Stimulated activated CD4-positive, alpha-beta T cell treated with anti-CD3 and anti-CD28 coated beads, TNF-alpha, amount 100 ng/mL, for 48 hours (primary cell): Measurements from ENCODE around the gene ZFP36L1.

Experiments
- DNase-seq, 3 donors: peaks; one replicate each; pipeline ENCODE4 v3.0.0-alpha.2; 2020; ENCODE audit warnings: low read depth in 3 of 3

ZFP36L1 gene, protein sequence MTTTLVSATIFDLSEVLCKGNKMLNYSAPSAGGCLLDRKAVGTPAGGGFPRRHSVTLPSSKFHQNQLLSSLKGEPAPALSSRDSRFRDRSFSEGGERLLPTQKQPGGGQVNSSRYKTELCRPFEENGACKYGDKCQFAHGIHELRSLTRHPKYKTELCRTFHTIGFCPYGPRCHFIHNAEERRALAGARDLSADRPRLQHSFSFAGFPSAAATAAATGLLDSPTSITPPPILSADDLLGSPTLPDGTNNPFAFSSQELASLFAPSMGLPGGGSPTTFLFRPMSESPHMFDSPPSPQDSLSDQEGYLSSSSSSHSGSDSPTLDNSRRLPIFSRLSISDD

DNA sequence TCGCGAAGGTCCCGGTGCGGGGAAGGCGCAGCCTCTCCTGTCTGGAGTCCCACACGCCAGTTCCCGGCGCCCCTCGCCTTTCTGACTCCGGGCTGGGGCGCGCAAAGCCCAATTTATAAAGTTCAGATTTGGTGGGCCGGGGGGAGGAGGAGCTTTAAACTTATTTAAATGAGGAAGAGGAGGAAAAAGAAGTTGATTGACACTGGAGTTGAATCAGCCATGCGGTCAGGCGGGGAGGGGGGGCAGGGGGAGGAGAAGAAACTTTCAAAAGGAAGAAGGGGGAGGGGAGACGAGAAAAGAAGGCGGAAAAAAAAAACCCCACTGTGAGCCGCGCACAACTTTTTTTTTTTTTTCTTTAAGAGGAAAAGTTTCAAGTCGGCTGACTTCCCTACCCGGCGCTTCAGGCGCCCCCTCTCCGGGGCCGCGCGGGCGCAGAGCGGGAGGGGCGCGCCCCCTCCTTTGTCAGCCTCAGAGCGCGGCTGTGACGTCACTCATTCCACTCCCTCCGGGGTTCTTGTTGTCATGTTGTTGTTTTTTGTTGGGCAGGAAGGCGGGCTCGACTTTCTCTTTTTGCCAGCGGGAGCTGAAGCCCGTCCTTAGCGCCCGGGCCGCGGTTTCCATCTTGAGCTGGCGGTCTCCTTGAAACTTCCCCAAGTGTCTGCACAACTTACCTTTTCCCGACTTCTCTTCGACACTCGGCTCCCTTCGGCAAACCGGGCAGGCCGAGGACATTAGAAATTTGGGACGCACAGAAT, at the start of gene ZFP36L1:
ZFP36L1 (minus strand) TSS at position 89 of the 755 bp plus-strand sequence. CDS start 129 bp downstream, outside the sequence.
- peak; percentile 79 to 84 (median 84) for DNase-seq

DNA sequence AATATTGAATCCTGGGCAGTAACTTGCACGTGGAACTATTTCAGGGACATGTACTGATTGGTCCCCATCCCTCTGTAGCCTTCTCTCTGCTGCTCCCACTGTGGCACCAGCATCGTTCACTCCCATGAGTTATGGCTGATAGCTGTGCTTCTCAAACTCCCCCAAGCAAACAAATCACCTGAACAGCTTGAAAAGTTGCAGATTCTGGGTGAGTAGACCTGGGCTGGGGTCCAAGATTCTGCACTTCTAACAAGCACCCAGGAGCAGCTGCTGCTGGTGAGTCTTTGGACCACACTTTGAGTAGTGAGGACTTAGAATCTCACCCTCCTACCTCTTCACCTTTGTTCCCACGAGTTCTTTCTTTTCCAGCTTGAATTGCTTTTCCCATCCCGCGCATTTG, 49.4 kb upstream of the ZFP36L1 start:
- no peak for DNase-seq

DNA sequence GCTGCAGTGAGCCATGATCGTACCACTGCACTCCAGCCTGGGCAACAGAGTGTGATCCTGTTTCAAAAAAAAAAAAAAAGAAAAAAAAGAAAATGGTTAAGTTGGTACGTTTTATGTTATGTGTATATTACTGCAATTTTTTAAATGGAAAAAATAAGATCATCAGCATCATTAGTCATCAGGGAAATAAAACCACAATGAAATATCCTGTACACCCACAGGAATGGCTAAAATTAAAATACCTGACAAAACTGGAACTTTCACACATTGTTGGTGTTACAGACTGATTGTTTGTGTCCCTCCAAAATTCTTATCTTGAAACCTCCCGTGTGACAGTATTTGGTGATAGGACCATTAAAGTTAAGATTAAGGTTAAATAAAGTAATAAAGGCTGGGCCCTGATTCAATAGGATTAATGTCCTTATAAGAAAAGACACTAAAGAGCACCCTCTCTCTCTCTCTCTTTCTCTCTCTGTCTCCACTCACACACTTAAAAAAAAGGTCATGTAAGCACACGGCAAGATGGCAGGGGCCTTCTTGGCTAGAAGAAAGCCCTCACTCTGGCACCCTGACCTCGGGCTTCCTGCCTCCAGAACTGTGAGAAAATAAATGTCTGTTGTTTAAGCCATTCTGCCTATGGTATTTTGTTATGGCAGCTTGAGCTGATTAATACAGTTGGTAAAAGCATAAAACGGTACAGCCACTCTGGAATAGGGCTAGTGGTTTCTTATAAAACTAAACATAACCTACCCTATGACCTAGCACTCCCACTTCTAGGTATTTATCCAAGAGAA, 48.3 kb upstream of the ZFP36L1 start:
- DNase-seq: no peak

DNA sequence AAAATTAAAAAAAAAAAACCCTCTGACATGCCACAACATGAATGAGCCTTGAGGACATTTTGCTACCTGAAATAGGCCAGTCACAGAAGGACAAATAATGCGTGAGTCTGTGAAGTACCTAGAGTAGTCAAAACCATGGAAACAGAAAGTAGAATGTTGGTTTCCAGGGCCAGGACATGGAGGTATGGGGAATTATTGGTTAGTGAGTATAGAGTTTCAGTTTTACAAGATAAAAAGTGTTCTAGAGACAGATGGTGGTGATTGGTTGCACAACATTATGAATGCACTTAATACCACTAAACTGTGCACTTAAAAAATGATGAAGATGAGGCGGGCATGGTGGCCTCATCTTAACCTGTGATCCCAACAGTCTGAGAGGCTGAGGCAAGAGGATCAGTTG, 47.6 kb upstream of the ZFP36L1 start:
- DNase-seq: no peak

DNA sequence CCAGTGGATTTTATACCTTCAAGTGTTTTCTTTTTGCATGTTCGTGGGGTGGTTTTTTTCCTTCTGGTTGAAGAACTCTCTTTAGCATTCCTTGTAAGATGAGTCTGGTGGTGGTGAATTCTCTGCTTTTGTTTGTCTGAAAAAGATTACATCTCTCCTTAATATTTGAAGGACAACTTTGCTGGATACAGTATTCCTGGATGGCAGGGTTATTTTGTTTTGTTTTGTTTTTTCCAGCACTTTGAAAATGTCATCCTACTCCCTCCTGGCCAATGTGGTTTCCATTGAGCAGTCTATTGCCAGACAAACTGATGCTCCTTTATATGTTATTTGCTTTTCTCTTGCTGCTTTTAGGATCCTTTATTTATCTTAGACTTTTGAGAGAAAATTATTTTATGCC, 43.2 kb upstream of the ZFP36L1 start:
- no peak for DNase-seq

DNA sequence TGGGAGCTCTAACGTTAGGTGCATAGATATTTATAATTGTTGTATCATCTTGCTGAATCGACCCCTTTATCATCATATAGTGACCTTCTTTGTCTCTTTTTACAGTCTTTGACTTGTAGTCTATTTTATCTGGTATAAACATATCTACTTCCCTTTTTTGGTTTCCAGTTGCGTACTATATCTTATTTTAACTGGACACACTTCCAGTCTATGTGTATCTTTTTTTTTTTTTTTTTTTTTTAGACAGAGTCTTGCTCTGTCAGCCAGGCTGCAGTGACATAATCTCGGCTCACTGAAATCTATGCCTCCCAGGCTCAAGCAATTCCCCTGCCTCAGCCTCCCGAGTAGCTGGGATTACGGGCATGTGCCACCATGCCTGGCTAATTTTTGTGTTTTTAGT, 41.9 kb upstream of the ZFP36L1 start:
- DNase-seq: no peak

DNA sequence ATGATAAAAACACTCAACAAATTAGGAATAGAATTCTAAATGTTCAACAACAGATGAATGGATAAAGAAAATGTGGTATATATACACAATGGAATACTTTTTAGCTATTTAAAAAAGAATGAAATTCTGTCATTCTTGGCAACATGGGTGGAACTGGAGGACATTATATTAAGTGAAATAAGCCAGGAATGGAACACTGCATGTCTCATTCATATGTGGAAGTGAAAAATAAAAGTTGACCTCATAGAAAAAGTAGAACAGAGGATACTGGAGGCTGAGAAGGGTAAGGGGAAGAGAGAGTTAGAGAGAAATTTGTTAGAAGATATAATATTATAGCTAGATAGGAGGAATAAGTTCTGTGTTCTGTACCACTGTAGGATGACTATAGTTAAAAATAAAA, 35.8 kb upstream of the ZFP36L1 start:
- no peak for DNase-seq

DNA sequence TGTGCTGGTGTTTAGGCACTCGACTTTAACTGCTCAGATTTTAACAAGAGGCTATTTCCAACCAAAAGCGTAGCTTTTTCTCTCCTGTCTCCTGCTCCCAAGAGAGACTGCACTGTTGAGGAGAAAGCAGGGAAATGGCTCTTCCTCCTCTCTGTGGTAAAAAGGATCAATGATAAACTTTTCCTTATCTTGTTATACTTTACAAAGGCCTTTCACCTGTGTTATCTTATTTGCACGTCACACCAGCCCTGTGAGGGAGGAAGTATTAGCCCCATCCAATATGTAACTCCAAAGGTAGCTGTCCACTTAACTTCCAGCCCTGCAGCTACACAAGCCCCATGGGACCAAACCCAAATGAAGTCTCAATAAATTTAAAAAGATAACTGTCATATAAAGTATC, 32.9 kb upstream of the ZFP36L1 start:
- DNase-seq: no peak

DNA sequence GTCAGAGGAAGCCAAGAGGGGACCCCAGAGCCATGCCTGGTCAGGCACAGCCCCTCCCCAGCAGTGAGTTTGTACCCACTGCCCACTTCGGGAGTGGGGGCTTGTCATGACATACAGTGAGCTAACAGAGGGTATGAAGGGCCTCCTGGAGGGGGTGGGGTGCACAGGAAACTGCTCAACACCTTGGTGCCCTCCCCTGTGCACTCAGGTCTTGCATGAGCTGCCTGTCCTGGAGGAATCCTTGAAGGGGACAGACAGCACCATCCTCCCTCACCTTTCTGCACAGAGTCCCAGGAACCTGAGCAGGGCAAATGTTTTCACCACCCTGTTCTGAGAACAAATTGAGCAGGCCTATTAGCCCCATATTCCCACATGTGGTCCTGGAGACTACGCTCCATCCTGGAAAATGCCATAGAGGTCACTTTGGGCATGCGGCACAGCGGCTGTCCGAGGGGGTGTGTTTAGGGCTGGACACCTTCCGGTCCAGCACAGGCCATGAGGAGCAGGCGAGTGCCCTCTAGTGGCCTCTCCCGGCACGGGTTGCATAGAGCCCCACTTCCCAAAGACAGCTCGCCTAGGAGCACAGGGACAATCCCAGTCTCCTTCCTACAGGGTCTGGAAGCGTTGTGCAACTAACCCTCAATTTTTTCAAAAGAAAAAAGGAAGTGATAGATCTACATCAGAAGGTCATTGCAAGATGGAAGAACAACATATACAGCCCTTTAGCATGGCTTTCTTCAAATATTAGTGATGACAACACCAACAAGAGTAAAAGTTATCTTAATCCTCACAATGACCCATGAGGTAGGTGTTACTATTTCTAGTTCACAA, 31.9 kb upstream of the ZFP36L1 start:
- DNase-seq: no peak

DNA sequence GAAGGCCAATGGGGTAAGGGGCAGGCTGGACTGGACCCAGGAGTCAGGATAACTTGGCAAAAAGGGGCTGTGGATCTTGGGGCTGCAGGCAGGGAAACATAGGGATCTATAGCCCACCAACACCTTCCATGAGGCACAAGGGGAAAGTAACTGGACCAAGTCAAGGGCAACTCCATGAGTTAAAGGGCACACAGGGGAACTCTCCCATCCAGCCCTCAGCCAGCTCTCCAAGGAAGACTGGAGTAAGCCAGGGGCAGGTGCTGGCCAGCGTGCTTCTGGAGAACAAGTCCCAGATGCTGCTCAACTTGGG, 31.3 kb upstream of the ZFP36L1 start:
- DNase-seq: no peak

DNA sequence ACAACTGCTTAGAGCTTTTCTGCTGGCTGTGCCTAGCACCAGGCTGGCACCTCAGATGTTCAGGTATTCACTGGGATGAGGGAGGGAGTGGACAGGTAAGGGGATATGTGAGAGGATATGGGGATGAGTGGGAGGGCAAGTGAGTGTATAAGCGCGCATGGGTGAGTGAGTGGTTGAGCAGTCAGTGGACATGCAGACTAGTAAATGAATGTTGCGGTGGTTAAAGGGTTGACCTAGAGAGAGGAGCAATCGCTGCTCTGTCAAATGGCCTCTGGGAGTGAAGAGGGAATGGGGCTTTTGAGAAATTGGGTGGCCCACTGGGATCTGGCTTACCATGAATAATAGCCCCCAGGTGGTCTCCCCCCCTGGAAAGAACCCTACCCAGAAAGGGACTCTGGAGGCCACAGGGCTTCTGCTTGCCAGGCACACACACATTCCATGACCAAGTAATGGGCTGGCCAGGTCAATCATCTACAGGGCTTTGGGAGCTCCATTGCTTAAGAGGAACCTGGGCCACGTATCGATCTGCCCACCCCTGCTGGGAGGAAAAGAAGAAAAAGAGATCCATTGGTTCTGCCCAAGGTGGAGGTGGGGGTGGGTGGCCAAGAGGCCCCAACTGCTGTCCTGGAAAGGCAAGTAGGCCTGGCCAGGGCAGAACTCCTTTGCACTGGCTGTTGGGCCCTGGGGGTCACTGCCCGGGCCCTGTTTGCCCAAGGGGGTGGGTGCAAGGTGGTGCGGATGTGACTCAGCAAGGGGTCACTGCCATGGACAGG, 30.8 kb upstream of the ZFP36L1 start:
- no peak for DNase-seq

DNA sequence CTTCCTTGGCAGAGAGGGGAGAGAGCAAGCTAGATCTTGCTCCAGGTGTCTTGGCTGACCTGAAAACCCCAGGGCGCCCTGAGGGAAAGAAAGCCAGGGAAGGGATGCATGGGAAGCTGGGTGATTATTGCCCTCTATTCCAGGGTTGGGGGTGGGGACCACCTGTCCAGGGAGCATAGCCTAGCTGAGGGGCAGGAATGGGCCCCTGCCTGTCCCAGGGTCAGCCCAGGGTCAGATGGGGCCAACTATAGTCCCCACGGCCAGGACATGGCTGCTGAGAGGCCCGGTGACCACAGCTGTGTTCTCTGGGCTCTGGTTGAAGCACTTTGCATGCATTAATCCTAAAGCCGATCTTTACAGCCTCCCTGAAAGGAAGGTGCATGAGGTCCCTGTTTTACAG, 30.1 kb upstream of the ZFP36L1 start:
- DNase-seq: no peak

DNA sequence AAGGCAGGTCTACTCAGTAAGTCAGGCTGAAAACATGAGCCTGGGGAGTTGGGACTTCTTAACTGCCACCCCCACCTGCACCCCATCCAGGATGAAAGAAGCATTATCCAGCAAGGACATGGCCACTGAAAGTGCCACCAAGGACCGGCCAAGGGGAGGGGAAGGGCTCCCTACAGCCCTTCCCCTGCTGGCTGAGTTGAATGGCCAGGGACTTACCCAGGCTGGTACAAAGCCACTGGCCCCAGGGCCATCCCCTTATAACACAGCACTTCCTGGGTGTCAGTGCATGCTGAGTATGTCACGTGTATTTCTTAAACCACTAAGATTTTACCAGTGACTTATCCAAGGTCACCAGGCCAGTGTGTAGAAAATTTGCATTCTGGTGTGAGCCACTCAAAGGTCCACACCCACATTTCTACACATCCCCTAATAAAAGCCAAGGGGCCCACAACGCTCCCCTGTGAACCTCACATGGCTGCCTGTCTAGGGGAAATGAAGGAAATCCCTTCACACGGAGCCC, 29.3 kb upstream of the ZFP36L1 start:
- no peak for DNase-seq

DNA sequence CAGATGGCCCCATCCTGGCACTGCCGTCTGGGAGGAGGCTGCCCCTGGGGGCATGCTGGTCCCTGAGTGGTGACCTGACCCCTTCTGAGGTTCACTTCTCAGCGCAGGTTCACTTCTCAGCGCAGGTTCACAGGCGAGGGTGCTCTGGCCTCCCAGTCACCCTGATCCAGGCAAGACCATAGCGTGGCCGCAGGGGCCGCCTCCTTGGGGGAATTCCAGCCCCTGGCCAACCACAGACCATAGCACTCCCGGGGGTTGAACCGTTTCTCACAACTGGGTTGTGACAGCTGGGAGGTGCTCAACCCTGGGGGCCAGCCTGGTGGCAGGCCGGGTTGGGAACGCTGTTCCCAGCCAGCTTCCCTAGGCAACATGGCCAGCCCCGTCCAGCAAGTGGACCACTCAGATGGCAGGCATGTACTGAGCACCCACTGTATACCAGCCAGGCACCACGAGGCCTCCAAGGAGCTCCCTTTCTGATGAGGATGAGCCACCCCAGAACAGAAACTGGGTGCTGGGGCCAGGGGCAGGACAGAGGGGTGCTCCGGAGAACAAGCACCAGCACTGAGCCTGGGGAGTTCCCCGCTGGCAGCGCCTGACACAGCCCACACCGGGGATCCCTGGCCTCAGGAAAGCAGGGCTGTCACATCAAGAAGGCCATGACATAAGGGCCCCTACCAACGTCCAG, 28.3 kb upstream of the ZFP36L1 start:
- DNase-seq: no peak

DNA sequence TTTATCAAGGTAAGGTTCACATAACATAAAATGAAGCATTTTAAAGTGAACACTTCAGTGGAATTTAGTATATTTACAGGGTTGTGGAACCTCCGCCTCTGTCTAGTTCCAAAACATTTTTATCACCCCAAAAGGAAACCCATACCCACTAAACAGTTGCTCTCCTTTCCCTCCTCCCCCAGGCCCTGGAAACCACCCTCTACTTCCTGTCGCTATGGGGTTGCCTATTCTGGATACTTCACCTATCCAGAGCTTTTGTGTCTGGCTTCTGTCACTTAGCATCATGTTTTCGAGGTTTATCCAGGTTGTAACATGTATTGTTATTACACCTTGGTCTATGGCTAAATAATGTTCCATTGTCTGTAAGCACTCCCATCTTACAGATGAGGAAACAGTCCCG, 27.7 kb upstream of the ZFP36L1 start:
- DNase-seq: no peak

DNA sequence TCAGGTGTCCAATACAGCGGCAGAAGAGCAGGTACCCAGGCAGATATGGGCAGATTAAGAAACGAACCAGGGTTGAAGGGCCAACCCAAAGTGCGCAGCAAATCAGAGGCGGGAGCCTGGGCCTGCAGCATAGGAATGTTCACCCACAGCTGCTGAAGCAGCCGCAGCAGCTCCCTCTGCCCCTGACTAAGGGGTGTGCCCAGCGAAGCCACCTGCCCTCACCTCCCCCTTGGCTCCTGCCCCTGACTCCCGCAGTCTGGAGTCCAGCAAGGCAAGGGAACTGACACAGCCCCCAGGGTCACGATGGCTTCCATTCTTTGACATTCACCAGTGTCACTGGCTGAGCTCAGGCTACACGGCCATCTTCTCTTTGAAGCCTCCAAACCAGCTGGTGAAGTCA, 27.3 kb upstream of the ZFP36L1 start:
- DNase-seq: no peak

DNA sequence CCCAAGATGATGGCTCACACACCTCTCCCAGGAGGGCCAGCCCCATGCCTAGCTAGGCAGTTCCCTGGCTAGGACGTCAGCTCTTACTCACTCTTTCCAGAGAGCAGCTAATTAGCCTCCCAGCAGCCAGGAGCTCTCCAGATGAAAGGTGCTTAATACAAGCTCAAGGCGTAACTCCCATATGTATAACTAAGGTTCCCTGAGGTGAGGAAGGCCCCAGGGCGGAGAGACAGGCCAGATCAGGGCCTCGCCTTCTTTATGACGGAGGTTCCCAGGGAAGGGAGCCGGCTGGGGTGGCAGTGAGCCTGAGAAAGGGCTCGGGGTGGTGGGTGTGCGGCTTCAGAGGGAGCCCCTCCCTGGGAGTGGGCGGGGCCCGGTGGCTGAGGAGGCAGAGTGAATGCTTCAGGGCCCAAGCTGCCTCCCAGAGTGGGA, 26.4 kb upstream of the ZFP36L1 start:
- peak in 1 of 3 donors; percentile 38 for DNase-seq

DNA sequence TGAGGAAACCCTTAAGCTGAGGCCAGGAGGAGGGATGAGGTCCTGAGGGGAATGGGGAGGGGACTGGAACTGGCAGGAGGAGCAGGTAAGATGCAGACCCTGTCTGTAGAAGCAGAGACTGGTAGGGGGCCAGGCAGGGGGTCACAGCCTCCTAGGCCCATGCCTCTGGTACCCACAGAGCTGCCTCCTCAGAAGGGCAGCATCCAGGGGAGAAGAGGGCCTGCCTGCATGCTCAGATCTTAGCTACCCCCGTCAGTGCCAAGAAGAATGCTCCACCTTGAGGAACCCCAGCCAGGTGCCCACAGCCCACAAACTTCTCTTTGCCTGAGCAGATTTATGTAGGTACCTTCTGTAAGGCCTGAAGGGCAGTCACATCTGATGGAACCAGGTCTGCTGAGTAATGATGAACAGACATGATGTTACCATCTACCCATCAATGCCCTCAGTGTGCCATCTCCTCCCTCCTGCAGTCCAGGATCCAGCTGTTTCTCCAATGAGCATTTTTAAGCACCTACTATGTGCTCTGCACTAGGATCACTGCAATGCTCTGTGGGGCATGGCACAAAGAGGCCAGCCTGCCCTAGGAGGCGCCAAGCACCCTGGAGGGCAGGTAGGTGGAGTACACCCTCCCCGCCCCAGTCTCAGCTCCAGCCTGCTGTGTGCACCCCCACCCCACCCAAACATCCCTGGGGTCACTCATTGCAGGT, 24.8 kb upstream of the ZFP36L1 start:
- no peak for DNase-seq

DNA sequence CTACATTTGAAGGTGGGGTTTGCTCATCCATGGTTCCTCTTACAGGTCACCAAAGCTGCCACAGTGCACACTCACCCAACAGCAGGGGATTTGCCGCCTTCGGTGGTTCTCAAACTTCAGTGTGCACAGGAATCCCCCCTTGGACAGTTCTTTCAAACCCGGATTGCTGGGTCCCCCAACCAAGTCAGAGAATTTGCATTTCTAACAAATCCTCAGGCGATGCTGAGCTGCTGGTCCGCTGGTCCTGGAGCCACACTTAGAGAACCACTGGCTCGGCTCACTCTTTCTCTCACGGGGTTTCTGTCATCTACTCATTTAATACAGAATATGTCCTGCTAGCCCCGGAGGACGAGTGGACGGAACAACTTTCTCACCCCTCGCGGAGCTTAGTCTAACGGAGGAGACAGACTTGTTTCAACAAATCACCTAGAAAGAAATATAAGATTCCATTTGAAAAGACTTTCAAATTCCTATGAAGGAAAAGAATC, 24.1 kb upstream of the ZFP36L1 start:
- no peak for DNase-seq
